ENCODE data around the gene TFAM. TPM values are rescaled to one million over a fixed set of nuclear protein-coding genes. Genes with fewer than 3 reads are reported as not detected.
"Not testable (repeated sequence)": the region's sequence is repeated elsewhere in the genome, so short reads cannot be mapped to it uniquely, and the experiment has no call there.

The TFAM gene
- total RNA-seq, 1 donor from 2014 or later: 22.6 TPM

- no peak for DNase-seq (ENCODE audit: extremely low read depth, low read depth, low spot score)
These were observed 12.4 kb upstream of the TFAM start for GRCh38 chr10:58372607-58373441.

DNA sequence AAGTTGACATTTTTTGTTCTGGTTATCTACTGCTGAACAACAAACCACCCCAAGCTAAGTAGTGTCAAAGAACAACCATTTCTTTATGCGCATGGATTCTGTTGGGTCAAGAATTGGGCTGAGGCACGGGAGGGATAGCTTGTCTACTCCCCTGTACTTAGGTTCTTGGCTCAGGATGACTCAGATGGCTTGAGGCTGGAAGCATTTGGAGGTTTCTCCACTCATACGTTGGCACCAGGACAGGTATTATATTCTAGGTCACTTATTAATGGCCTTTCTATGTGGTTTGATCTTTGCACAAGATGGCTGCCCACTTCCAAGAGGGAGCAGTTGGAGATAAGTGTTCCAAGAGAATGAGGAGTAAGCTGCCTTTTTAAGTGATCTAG lies 11.8 kb upstream of the TFAM start:
- DNase-seq (ENCODE audit: extremely low read depth, low read depth, low spot score): no peak

DNA sequence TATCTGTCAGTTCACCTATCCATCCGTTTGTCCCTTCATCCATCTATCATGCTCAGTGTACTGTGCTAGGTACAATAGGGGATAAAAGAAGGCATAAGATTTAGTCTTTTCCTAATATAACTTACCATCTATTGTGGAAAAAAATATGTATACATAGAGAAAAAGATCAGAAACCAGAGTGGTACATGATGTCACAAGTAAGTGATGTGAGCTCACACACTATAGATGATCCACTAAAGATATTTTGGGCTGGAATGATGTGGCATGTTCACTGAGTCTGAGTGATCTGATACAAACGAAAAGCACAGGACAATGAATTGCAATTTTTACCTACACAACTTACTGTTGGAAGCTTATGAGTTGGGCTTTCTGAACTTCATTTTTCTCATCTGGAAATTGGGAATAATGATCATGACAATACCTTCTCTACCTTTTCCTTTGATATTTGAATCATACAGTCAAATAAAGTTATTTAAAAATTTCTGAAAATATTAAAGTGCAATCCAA lies 2.7 kb upstream of the TFAM start:
- no peak for DNase-seq (ENCODE audit: extremely low read depth, low read depth, low spot score)

GRCh38 chr10:58384095-58384494 lies 1.1 kb upstream of the TFAM start:
- no peak for DNase-seq (ENCODE audit: extremely low read depth, low read depth, low spot score)

DNA sequence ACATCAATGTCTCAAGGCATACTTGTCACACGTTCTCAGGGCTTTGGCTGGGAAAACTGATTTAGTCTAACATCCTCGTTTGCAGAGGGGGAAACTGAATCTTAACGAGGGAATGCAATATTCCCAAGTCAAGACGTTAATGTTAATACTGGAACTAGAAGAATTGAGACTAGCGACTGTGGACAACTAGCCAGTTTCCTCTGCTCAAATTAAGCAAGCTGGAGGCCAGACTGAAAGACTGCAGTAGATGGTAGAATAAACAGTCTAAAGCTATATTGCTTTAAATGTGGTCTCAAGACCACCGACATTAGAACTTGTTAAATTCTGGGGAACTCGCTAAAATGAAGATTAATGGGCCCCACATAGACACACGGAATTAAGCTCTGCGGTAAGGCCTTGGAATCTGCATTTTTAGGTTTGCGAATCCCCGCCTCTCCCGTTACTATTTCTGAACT lies 639 bp upstream of the TFAM start:
- no peak for DNase-seq (ENCODE audit: extremely low read depth, low read depth, low spot score)

GRCh38 chr10:58385784-58386112 lies 538 bp downstream of the TFAM start:
- no peak for DNase-seq (ENCODE audit: extremely low read depth, low read depth, low spot score)

- DNase-seq (ENCODE audit: extremely low read depth, low read depth, low spot score): no peak
These were observed 3.8 kb downstream of the TFAM start for GRCh38 chr10:58389024-58389423.

DNA sequence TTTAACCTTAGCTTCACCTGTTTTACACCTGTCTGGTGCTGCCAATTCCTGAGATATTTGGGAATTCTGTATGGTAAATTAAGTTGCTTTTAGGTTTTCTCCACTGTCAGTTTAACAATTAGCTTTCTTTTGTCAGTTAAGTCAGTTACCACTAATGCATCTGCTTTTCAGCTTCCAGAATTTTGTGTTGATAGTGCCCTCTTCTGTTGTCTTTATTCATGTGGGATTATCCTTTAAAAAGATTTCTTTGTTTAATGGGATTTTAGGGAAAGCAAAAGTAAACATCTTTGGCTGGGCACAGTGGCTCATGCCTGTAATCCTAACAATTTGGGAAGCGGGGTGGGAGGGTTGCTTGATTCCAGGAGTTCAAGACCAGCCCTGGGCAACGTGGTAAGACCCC lies 8.1 kb downstream of the TFAM start:
- DNase-seq (ENCODE audit: extremely low read depth, low read depth, low spot score): no peak

DNA sequence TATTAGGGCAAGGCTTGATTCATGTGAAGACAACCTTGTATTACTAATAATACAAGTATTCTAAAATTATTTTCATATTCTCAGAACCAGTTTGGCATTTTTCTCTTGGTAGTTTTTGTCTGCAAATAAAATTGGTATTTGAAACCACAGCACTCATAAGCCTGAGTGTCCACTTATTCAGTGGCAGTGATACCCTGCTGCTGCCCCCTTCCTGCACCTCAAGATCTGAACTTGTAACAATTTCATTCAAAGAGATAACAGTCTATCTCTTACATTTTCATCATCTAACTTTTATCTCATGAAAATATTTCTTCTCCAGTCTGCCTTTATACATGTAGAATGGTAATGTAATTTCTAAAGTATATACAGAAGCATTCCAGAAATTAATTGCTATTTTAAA lies 9.3 kb downstream of the TFAM start:
- DNase-seq (ENCODE audit: extremely low read depth, low read depth, low spot score): no peak

DNA sequence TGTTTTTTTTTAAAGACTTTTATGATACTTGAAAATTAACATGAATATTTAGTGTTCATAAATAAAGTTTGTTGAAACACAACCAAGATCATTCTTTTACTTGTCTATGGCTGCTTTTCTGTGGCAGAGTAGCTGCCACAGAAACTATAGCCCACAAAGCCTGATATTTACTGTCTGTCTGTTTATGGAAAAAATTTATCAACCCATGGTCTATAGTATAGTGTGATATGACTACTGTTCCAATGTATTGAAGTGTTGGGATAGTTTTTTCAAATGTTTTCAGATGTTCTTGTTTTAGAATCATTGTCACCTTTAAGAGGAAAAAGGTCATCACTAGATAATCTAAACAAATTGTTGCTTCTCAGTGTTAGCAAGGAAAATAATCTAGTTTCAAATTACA lies 10.8 kb downstream of the TFAM start:
- no peak for DNase-seq (ENCODE audit: extremely low read depth, low read depth, low spot score)

DNA sequence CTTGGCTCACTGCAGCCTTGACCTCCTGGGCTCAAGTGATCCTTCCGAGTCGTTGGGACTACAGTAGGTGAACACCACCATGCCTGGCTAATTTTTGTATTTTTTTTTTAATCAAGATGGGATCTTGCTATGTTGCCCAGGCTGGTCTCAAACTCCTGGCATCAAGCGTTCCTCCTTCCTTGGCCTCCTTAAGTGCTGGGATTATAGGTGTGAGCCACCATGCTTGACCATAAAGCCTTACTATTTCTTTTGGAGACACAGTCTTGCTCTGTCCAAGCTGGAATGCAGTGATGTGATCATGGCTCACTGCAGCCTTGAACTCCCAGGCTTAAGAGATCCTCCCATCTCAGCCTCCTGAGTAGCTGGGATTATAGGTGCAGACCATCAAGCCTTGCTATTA lies 12.6 kb downstream of the TFAM start:
- no peak for DNase-seq (ENCODE audit: extremely low read depth, low read depth, low spot score)

- DNase-seq (ENCODE audit: extremely low read depth, low read depth, low spot score): no peak
These were observed 14.2 kb downstream of the TFAM start for GRCh38 chr10:58399410-58399809.

DNA sequence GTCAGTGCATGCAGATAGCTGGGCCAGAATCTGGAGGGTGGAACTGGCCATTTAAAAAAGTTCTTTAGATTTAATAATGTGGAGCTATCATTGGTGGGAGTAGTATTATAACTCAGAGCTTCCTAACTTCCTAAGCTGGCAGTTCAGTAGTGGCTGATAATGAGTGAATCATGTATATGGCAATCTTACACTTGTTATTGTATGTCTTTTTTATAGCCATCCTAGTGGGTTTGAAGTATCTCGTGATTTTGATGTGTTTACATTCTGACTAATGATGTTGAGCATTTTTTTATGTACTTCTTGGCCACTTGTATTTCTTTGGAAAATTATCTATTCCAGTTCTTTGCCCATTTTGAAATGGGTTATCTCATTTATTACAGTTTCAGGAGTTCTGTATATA lies 15.4 kb downstream of the TFAM start:
- no peak for DNase-seq (ENCODE audit: extremely low read depth, low read depth, low spot score)

DNA sequence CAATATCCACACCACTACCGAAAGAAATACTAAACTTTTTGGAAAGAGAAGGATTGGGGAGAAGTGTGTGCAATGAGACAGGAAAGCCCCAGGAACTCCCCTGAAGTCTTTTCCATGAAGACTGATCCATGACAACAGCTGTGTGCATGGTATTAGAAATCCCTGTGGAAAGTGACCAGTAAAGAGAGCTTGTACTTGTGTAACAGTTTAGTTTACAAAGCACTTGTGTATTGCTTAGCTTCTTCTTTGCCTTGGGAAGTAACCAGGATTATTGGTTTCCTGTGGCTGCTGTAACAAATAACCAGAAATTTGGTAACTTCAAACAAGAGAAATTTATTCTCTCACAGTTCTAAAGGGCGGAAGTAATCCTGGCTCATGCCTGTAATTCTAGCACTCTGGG lies 18.8 kb downstream of the TFAM start:
- no peak for DNase-seq (ENCODE audit: extremely low read depth, low read depth, low spot score)

DNA sequence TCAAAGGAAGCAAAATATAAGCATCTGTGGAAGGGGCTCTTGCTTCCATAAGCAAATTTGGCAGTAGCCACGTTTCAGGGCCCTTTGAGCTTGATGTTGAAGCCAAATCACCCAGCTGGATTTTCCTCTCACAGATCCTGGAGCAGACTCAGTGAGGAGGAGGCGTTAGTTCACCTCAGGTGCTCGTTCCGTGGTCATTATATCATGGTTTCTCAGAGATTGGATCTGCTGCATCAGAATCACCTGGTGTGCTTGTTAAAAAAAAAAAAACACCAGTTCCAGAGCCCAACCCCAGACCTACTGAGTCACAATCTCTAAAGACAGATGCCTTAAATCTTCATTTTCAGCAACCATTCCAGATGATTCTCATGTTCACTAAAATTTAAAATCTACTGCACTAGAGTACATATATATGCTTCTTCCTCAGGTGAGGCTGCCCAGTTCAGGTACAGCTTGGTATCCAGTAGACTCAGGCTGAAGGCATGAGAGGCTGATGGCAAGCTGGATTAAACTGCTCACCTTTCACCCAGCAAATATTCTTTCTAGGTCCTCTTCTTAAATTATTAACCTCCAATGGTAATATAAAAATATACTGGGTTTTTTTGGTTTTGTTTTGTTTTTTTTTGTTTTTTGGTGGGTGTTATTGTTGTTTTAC lies 24.9 kb downstream of the TFAM start:
- no peak for DNase-seq (ENCODE audit: extremely low read depth, low read depth, low spot score)

- no peak for DNase-seq (ENCODE audit: extremely low read depth, low read depth, low spot score)
These were observed 27.3 kb downstream of the TFAM start for GRCh38 chr10:58412502-58412961.

- no peak for DNase-seq (ENCODE audit: extremely low read depth, low read depth, low spot score)
These were observed 29.2 kb downstream of the TFAM start for GRCh38 chr10:58414270-58415041.

DNA sequence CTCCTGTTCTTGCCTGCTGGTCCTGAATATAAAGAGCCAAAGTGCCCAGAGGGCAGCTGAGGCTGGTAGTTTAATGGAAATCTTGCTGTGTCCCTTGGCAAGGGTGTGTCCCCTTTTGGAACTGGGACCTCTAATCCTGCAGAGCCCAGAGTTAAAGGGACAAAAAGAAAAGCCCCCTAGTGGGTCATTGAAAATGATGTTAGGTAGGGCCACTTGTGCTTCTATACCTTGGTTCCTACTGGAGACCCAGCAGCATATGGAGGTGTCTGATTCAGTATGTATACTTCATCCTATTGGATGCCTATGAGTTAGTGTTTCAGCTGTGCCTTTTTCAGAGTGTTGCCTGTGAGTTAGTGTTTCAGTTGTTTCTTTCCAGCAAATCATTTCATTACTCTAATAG lies 30.5 kb downstream of the TFAM start:
- DNase-seq (ENCODE audit: extremely low read depth, low read depth, low spot score): no peak

- not testable (repeated sequence) for DNase-seq (ENCODE audit: extremely low read depth, low read depth, low spot score)
These were observed 32.7 kb downstream of the TFAM start for GRCh38 chr10:58417902-58418301.

- no peak for DNase-seq (ENCODE audit: extremely low read depth, low read depth, low spot score)
These were observed 39.0 kb downstream of the TFAM start for GRCh38 chr10:58424176-58424575.

DNA sequence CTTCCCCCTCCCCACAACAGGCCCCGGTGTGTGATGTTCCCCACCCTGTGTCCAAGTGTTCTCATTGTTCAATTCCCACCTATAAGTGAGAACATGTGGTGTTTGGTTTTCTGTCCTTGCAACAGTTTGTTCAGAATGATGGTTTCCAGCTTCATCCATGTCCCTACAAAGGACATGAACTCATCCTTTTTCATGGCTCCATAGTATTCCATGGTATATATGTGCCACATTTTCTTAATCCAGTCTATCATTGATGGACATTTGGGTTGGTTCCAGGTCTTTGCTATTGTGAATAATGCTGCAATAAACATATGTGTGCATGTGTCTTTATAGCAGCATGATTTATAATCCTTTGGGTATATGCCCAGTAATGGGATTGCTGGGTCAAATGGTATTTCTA lies 43.2 kb downstream of the TFAM start:
- DNase-seq (ENCODE audit: extremely low read depth, low read depth, low spot score): not testable (repeated sequence)

Measured in glomerular endothelial cell (primary cell).